Mucosa of gallbladder (tissue), 1 donor: Measurements from ENCODE around the gene CADPS. TPM values are rescaled to one million over a fixed set of nuclear protein-coding genes. Genes with fewer than 3 reads are reported as not detected.

Experiments used
- DNase-seq: peaks from one replicate; pipeline ENCODE4 v3.0.0-alpha.2; 2020; ENCODE audit warnings: low spot score
- total RNA-seq: library from RNA; stranded (reverse); gene quantifications from one replicate; pipeline ENCODE4 v1.2.1, GENCODE V29; 2021
- donor health status: DM: no; HTN: no; CAD: no.

CADPS gene
- total RNA-seq, 1 donor from 2014 or later = 37.2 TPM

DNA sequence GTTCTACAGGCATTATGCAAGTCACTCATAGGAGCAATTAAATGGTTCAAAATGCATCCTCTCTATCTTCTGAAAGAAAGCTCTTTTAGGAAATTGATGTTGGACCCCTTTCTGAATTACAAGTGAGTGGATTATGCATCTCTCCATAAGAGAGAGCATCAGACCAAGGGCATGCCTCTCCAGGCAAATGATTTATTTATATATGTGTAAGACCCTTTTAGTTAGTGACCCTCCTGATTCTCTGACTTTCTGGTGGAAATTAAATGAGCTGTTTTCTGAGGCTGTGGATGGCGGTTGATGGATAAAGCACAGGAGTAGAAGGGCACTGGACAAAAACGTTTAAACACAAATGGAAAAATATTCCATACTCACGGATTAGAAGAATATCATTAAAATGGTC lies 62.6 kb downstream of the CADPS start:
- no peak for DNase-seq

DNA sequence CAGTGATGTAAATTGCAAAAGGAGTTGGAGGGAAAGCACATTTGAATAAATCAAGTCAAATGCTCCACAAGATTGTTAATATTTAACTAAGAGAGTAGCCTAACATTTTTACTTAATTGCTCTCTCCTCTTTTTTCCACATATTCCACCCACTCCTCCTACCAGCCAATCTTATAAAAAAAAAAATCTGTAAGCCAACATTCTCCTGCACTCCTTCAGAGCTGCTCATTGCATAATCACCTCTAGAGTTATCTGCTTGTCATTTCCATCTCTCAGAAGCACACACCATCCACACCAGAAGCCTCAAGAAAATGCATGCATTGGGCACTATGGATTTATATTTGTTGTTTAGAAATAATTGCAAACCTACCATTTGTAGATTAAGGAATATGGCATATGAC lies 64.1 kb downstream of the CADPS start:
- no peak for DNase-seq

- no peak for DNase-seq
These were observed 65.8 kb downstream of the CADPS start for GRCh38 chr3:62809369-62809768.

DNA sequence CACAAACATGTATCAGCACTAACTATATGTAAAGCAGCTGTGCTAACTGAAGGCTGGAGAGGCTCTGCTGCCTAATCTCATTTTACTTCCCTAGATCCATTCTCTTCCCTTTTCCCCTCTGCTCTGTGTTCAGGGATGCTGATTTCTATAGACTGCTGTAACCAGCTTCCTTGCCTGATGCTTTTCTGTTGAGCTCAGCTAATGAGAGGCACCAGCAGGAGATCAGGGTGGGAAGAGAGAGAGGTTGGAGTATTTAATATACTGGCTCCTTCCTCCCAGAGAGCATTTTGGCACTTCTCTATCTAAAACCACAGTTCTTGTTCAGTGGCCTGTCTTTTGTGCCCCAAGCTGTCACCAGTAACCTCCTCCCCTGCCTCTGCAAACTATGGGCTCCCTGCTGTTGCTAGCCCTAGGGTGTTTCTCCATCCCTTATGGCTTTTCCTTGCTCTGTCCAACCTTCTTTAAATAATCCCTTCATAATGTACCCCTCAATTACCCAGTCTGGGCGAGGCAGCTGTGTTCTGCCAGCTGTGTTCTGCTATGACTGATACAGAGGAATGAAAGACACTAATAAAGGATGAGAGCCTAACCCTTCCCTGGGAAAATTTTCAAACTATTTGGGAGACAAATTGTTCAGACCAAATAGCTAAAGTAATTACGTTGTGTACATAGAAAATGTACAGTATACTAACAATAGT lies 69.5 kb downstream of the CADPS start:
- no peak for DNase-seq

GRCh38 chr3:62805106-62805505 lies 70.1 kb downstream of the CADPS start:
- no peak for DNase-seq

DNA sequence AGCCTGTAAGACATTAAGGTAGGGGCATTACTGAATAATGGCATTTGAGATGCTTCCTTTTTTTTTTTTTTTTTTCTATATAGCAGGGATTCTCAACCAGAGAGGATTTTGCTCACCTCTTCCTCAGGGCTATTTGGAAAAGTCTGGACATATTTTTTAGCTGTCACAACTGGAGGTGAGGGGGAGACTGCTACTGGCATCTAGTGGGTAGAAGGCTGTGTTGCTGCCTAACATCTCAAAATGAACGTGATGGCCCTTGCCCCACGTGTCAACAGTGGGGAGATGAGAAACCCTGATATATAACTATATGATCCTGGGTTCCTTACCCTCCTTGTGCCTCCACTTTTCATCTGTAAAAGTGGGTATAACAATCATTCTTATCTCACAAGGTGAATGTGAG lies 71.9 kb downstream of the CADPS start:
- no peak for DNase-seq

DNA sequence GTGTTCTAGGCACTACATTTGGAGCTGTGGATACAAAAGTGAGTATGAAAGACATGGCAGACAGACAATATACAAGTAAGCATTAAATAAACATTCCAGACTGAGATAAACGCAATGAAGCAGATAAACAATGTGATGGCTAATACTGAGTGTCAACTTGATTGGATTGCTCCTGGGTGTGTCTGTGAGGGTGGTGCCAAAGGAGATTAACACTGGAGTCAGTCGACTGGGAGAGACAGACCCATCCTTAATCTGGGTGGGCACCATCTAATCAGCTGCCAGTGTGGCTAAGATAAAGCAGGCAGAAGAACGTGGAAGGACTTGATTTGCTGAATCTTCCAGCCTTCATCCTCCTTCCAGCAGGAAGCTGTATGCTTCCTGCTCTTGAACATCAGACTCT lies 77.2 kb downstream of the CADPS start:
- DNase-seq = no peak

DNA sequence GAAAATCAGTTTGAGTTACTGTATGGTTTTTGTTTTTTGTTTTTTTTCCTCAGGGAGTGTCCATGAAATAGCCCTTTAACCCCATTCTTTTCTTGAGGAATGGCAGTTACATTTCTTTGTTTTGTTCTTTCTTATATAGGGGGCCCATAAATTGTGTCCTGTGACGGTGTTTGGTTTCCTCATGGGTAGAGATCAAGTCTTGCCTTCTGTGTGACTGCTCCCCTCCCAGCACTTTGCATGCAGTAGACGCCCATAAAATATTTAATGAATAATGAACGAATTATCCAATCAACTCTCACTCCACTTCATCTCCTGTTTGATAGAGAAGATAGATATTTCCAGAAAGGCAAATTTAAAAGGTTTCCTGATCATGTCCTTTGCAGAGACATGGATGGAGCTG lies 78.1 kb downstream of the CADPS start:
- DNase-seq = no peak

GRCh38 chr3:62795978-62796657 lies 79.1 kb downstream of the CADPS start:
- no peak for DNase-seq

DNA sequence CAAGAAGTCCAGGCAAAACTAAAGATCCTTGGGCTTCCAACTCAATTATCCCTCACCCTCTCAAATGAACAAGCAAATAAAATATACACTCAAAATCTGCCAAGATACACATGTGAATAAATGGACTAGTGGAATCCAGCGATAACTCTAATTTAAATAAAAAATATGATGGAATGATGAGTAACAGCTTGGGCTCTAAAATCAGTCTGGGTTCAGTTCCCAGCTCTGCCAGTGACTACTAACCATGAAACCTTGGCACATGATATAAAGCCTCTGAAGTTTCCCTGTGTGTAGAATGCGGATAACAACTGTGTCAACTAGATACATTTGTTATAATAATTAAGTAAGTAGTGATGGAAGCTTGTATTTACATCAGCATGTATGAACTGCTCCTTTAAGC lies 81.3 kb downstream of the CADPS start:
- DNase-seq = no peak

DNA sequence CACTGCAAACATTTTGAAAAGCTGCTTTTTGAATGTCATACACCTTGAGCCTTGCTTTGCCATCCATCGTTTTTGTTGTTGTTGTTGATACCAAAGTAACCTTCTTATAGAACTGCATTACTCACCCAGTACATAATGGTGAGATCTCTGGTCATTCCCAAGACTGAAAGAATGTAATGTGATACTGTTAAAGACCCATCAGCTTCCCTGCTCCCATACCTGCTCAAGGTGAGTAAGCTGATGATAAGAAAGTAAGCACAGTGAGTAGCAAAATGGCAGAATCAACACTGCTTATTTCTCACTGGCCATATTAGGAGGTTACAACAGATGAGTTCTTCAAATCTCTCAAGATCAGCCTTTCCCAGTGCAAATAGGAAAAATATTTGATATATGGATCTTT lies 89.8 kb downstream of the CADPS start:
- no peak for DNase-seq

DNA sequence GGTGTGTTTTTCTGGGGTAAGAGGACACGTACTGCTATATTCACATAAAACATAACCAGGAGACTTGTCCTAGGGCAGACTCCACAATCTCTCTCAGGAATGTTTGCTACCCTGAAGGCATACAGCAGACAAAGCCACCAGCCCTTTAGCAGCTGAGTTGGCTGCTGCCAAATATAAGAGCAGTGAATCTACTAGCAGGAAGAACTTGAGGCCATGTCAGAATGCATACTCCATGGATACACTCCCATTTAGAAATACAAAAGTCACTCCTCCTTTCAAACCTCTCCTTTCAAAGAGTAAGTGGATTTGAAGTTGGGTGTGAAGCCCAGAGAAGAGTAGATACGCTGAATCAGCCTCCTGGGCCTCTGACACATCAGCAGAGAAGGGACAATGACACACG lies 94.1 kb downstream of the CADPS start:
- no peak for DNase-seq

DNA sequence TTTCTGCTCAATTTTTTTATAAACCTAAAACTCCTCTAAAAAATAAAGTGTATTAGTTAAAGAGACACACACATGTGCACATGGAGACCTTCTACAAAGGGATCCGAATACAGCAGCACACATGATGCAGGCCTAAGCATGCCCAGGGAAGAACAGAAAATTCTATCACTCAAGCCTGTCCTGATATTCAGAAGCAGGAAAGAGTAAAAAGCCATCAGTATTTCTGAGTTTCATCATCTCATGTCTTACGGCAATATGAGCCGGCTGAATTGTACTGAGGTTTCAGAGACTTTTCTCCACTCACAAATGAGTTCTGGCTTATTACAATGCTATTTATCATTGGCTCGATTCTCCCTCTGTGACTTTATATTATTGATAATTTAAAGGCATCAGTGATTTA lies 97.5 kb downstream of the CADPS start:
- no peak for DNase-seq

DNA sequence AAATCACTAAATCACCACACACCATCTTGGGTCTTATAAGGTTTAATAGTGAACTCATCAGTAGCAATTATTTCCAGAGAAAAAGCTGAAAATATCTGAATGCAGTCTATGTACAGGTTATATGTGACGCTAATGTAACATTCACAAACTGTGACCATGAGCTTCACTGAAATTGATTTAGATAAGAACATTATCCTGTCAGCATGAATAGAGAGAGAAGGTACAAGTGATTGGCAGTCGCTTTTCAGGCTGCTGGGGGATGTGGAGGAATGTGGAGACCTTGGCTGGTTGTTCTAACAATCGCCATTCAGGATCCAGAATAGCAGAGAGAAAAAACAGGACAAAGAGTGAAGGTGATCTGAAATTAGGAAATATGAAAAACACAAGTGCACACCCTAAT lies 98.1 kb downstream of the CADPS start:
- DNase-seq = no peak

- DNase-seq = no peak
These were observed 101.0 kb downstream of the CADPS start for GRCh38 chr3:62774221-62774620.

DNA sequence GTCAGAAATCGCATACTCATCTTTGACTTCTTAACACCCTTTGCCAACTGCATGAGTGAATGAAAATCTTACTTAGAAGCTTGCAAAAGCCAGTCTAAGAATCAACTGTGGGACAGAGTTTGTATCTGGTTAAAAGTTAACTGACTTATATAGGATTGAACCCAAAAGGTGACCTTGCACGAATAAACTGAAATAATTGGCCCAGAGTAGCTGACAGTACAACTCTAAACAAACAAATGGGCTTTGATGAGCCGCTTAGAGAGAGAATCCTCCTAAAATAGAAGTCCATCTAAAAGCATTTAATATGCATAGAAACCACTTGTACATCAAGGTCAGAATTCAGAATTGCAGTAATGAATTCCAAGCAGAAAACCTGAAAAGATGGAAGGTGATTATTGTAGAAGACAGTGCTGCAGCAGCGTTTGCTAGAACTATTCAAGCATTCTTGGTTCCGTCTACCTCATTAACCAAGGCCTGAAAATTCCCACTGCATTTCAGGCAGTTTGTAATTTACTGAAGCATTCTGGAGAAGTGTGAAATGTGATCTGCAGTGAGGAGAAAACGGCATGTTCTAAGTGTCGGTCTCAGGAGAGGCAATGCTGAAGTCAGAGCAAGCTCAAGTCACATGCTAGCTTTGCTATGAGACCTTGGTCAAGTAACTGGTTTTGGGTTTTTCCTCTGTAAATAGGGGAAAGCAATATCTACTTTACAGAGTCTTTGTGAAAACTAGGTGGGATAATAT lies 103.7 kb downstream of the CADPS start:
- DNase-seq = no peak

DNA sequence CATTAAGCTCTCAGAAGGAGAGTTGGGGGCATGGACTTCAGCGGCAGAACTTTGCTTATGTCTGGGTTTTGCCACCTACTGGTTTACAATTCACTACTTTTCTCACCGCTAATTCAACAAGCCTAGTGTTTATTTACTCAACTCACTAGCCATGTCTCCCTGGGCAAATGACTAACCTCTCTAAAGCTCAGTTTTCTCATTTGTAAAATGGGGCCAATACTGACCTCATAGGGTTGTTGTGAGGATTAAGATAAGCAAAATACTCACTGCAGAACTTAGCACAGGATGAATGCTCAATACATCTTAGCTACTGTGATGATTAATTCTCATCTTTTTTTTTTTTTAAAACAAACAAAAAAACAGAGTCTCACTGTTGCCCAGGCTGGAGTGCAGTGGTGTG lies 106.3 kb downstream of the CADPS start:
- DNase-seq = no peak

DNA sequence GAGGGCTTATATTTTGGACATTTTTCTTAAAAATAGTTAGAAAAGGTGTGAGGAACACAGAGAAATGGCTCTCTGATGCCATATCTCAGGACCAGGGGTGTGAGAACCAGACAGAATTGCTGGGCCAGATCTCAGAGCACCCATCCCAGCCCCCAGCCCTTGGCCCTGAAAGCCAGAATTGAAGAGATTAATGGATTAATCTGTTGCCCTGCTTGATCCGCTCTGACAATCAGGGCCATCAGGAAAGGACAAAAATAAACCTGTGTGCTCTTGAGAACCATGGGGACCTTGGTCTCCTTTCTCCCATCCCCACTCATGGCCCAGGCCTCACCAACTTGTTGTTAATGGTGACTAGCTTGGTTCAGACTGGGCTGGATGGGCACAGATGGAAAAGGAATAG lies 113.5 kb downstream of the CADPS start:
- DNase-seq = no peak

- no peak for DNase-seq
These were observed 113.9 kb downstream of the CADPS start for GRCh38 chr3:62761311-62761710.

DNA sequence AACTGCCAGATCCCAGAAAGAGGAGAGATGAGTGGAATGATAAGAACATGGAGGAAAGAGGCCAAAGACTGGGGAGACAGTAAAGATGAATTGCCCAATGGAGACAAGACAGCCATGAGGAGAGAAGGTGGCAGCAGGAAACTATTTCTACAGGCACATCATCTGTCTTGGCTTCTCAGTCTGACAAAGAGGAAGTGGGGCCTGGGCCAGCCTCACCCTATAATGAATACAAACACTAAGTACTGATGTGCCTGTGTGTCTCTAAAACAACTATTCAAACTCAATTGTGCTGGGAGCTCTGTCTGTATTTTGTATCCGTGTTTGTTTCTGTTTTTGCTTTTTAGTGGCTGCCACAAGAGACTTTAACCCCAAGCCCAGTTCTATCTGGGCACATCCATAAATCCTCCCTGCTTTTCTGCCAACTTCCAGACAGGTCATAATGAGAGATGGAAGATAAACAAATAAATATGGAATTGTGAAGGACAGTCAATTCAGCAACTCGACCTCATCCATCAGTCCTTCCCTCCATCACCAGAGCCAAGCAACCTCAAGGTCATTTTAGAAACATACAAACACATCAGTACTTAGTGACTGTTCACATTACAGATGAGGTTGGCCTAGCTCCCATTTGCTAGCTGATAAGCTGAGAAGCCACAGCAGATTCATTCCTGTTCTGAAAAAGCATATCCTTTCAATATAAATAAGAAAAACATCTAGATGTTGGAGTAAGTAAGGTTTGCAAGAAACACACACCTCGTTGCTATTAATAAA lies 116.7 kb downstream of the CADPS start:
- DNase-seq = no peak

DNA sequence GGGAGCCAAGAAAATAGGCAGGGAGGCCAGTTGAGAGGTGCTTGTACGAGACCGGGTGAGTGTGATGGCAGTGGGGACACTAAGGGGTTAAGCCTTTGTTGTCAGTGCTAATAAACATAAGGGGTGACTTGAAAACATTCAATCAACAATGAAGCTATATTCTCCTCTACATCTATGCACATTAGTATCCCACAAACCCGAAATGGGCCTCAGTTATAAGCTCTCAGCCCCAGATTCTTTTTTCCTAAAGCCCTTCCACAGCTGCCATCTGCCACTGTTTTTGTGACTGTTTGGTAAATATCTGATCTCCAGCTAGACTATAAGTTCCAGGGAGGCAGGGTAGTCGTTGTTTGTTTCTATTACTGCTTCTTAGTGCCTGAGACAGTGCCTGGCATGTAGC lies 118.2 kb downstream of the CADPS start:
- DNase-seq = no peak

DNA sequence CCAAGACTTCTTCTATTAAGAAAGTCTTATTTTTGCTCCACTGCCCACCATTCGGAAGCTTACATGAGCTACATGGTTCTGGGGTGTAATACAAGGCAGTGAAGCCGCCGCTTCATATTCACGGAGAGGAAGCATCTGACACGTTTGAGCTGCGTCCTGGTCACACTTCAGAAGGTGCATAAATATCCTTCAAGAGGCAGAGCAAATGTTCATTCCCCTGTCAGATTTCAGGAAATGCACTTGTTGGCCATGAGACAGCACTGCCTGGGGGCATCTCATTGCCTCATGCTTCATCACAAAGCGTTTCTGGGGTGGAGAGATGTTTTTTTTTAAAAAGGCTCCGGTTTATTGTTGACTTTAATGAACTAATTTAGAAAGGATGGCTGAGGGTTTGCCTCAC lies 119.9 kb downstream of the CADPS start:
- DNase-seq = no peak
